Motor neuron (in vitro differentiated cells): ENCODE measurements around the gene C3orf18. TPM values are rescaled to one million over a fixed set of nuclear protein-coding genes. Genes with fewer than 3 reads are reported as not detected.

Source experiments
- ATAC-seq, 8 experiments: fragments of 200-7000 bp; cut with Tn5 transposase; replicated peaks in 6 of 8; 2 replicates each; pipeline ENCODE4 v1.8.0; 2021; ENCODE audit warnings: mild to moderate bottlenecking in 8 of 8, moderate library complexity in 8 of 8
- H3K27ac ChIP-seq, 2 donors: fragments of 250-450 bp; sonication (Bioruptor Pico); 2 replicates each; pipeline ENCODE4 v1.9.0; 2021; ENCODE audit warnings: antibody characterized with exemption in 2 of 2, mild to moderate bottlenecking in 2 of 2, moderate library complexity in 1 of 2
- H3K4me1 ChIP-seq, 2 donors: fragments of 250-450 bp; sonication (Bioruptor Pico); replicated peaks in 1 of 2; 2 replicates each; pipeline ENCODE4 v1.6.1; 2021; ENCODE audit warnings: antibody characterized with exemption in 2 of 2, mild to moderate bottlenecking in 2 of 2, moderate library complexity in 1 of 2
- H3K4me3 ChIP-seq, 5 donors: fragments of 250-450 bp; sonication (Bioruptor Pico); 2 replicates each; pipeline ENCODE4 v1.9.0; 2021; ENCODE audit warnings: antibody characterized with exemption in 5 of 5, mild to moderate bottlenecking in 5 of 5, moderate library complexity in 4 of 5
- WGBS, 10 experiments: fragments of 450-650 bp; shearing (Covaris generic); methylation state at CpG; one replicate each; pipeline ENCODE4 v1.0.0; 2022; 5-methylcytosine and 5-hydroxymethylcytosine counted together
- in situ Hi-C, 9 experiments: fragments of 400-800 bp; cut with MboI; loops; one replicate each; pipeline ENCODE4 v1.15.0; 2021; ENCODE audit warnings: low sequenced_read_pairs in 9 of 9, low pct_unique_long_range_greater_than_20kb in 2 of 9; ENCODE audit not compliant: unreplicated experiment in 9 of 9
- total RNA-seq, 8 experiments: library from RNA; unstranded; fragments of 300-600 nt; gene quantifications; 2 replicates each; pipeline versions ENCODE4 v1.2.3 to v1.2.4, GENCODE V29; 2022

Gene C3orf18
- total RNA-seq, 8 experiments from 2014 or later, result 7.4 to 12.3 (median 10.7) TPM

GRCh38 chr3:50551681-50552435, 15.7 kb downstream of the C3orf18 start:
- Histone ChIP-seq H3K4me3 (no peak overlapping the region), H3K4me1 (peaks cover 8 to 11% of the 10 kb centered on the region in 2 donors), H3K27ac (no peak overlapping the region)
- in situ Hi-C loops, result loop anchor here in 2 of 9 experiments (10.0 kb wide), 1 partner anchor 207 kb away; the partner anchor contains the start of genes RASSF1 (in 2 of the 2) and ZMYND10 (in 2 of the 2)
- WGBS, 10 experiments, result 40 to 83% (median 73%) methylated on average over 1 to 3 of the region's 7 CpGs; no CpG with 5 or more reads in 2 of the 10 experiments
- ATAC-seq, result peak in 1 of 8 experiments; percentile 11

- ATAC-seq, result peak in 5 of 8 experiments; percentile 18 to 60 (median 35)
- Histone ChIP-seq H3K4me1 (peaks cover 8 to 11% of the 10 kb centered on the region in 2 donors), H3K4me3 (no peak overlapping the region), H3K27ac (no peak overlapping the region)
- WGBS, 10 experiments, result 28 to 55% (median 38%) methylated on average over 1 to 4 of the region's 9 CpGs; no CpG with 5 or more reads in 3 of the 10 experiments
- in situ Hi-C loops, result loop anchor here in 2 of 9 experiments (10.0 kb wide), 1 partner anchor 206 kb away; the partner anchor contains the start of genes RASSF1 (in 2 of the 2) and ZMYND10 (in 2 of the 2)
Measured at GRCh38 chr3:50551054-50551659, 16.4 kb downstream of the C3orf18 start.

GRCh38 chr3:50550079-50550736, 17.3 kb downstream of the C3orf18 start:
- no peak overlapping the region for H3K4me3 ChIP-seq
- in situ Hi-C loops, result loop anchor here in 2 of 9 experiments (10.0 kb wide), 1 partner anchor 205 kb away; the partner anchor contains the start of genes RASSF1 (in 2 of the 2) and ZMYND10 (in 2 of the 2)

GRCh38 chr3:50549226-50549625, 18.3 kb downstream of the C3orf18 start:
- H3K4me3 ChIP-seq, result no peak overlapping the region
- peaks cover 8 to 13% of the 10 kb centered on the region in 2 donors for H3K4me1 ChIP-seq
- in situ Hi-C loops, result loop anchor here in 8 of 9 experiments (5.0 to 25.0 kb wide), 5 partner anchors 112 to 204 kb away; partner anchors contain the start of genes RASSF1 (in 1 of the 8) and ZMYND10 (in 1 of the 8)
- ATAC-seq, result peak in 1 of 8 experiments; percentile 3
- WGBS, 10 experiments, result no CpG with 5 or more reads among the region's 3 CpGs
- no peak overlapping the region for H3K27ac ChIP-seq

More at GRCh38 chr3:50550079-50550736, 17.3 kb downstream of the C3orf18 start:
- peaks cover 8 to 11% of the 10 kb centered on the region in 2 donors for H3K4me1 ChIP-seq
- H3K27ac ChIP-seq, result no peak overlapping the region
- ATAC-seq, result peak; percentile 60 to 87 (median 68)
- WGBS, 10 experiments, result 50% methylated on average over 2 of the region's 13 CpGs; no CpG with 5 or more reads in 9 of the 10 experiments

DNA sequence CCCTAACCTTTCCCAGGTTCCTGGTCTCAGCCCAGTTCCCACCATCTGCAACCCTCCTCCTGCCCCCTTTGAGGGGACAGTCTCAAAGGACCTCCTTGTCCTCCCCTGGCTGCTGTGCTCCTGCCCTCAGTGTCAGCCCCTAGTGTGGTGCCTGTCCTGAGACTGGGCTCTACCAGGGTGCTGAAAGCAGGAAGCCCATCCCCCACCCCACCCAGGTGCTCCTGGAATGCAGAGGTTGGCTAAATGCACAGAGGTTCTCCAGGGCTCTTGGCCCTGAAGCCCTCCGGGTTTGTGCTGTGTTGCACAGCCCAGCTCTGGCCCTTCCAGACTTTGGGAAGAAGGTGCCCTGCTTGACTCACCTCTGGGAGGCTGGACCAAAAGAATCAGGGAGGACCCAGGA, 21.8 kb downstream of the C3orf18 start:
- no peak for ATAC-seq

DNA sequence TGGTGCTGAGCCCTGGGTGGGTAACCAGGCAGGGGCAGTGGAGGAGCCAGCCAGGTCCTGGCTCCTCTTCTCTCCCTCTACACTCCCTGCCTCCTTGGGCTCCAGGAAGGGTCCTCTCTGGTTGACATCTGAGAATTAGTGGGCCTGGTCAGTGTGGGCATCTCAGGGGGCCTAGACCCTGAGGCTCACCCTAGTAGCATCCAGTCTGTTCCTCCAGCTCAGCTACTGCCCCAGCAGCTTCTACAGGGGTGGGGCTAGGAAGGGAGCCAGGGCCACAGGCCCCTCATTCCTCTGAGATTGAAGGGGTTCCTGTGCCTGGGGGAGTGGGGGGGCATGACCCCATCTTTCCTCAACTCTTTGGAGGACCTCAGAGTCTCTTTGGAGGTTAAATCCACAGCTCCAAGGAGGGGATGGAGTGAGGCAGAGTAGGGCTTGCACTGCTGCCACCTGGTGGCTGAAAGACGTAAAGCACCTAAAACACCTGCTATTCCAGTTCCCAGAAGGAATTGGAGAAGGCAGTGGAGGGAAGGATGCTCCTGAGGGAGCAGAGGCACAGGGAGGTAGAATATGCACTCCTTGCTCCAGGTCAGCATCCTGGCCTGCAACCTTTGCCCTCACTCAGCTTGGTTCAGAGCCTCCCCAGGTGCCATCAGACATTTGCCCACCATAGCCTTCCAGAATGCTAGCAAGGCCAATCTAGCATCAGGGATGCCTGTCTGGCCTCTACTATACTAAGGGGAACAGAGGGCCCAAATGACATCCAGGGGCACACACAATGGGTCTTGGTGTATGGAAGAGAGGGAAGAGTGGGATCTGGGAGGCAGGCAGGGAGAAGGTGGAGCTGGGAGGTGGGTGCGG, 25.1 kb downstream of the C3orf18 start:
- Histone ChIP-seq H3K4me3 (no peak overlapping the region), H3K27ac (no peak overlapping the region), H3K4me1 (peaks cover 30 to 31% of the 10 kb centered on the region in 2 donors)
- in situ Hi-C loops, result loop anchor here in 7 of 9 experiments (10.0 to 25.0 kb wide), 4 partner anchors 105 to 198 kb away; partner anchors contain the start of genes RASSF1 (in 1 of the 7) and ZMYND10 (in 1 of the 7)
- 0% methylated on average over 1 of the region's 2 CpGs; no CpG with 5 or more reads in 8 of the 10 experiments for WGBS, 10 experiments
- ATAC-seq, result peak; percentile 70 to 93 (median 79)

More for the DNA sequence above, 21.8 kb downstream of the C3orf18 start:
- no CpG with 5 or more reads among the region's 1 CpG for WGBS, 10 experiments
- in situ Hi-C loops, result loop anchor here in 8 of 9 experiments (5.0 to 25.0 kb wide), 5 partner anchors 108 to 201 kb away; partner anchors contain the start of genes RASSF1 (in 1 of the 8) and ZMYND10 (in 1 of the 8)
- H3K4me3 ChIP-seq, result no peak overlapping the region
- H3K4me1 ChIP-seq, result peaks cover 12 to 15% of the 10 kb centered on the region in 2 donors
- no peak overlapping the region for H3K27ac ChIP-seq

DNA sequence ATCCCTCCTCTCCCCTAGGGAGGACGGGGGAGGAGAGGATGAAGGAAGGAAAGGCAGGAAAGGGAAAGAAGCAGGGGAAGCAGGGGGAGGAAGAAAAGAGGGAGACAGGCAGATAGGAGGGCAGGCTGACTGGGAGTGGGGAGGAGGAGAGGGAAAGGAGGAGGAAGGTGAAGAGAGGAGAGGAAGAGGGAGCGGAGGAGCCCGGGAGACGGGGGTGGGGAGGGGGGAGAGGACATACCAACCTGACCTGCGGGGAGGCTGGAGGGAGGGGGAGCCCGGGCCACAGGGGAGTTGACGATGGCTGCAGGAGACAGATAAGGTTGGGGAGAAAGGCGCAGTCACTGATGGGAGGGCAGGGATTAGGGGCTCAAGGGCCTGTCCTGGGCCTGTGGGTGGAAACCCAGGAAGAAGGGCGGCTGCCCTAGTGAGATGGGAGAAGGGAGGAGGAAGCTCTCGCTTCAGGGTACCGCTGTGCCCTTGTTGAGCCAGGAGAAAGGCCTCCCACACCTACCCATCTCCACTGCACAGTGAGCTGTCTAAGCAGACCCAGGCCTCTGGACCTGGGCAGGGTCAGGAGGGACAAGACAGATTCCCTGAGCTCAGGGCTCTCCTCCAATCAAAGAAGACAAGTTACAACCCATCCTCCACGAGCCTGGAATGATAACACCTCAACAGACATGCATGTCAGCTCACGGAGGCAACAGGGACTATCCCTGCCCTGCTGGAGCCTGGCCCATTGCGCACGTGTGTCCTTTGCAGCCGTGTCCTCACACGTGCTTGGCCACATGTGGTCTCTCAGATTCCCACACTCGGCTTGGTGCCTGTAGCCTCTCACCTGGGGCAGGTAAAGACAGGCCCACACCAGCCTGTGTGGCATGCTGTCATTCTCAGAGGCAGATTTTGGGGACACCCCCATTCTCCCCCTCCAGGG, 27.9 kb downstream of the C3orf18 start:
- peak in 4 of 8 experiments; percentile 29 to 51 (median 32) for ATAC-seq
- Histone ChIP-seq H3K4me3 (no peak overlapping the region), H3K27ac (peak overlapping the region; percentile 29 to 55), H3K4me1 (peaks cover 28 to 33% of the 10 kb centered on the region in 2 donors)
- WGBS, 10 experiments, result 17 to 100% (median 63%) methylated on average over 1 to 2 of the region's 18 CpGs; no CpG with 5 or more reads in 6 of the 10 experiments
- in situ Hi-C loops, result loop anchor here in 7 of 9 experiments (10.0 to 25.0 kb wide), 4 partner anchors 102 to 195 kb away; partner anchors contain the start of genes RASSF1 (in 1 of the 7) and ZMYND10 (in 1 of the 7)

- in situ Hi-C loops, result loop anchor here in 3 of 9 experiments (25.0 kb wide), 1 partner anchor 100 kb away; no protein-coding TSS in a partner anchor
- no peak for ATAC-seq
- Histone ChIP-seq H3K4me3 (no peak overlapping the region), H3K27ac (no peak overlapping the region), H3K4me1 (peaks cover 49 to 53% of the 10 kb centered on the region in 2 donors)
- WGBS, 10 experiments, result 20 to 71% (median 44%) methylated on average over 1 to 2 of the region's 4 CpGs; no CpG with 5 or more reads in 7 of the 10 experiments
Measured at GRCh38 chr3:50537421-50538129, 30.0 kb downstream of the C3orf18 start.

DNA sequence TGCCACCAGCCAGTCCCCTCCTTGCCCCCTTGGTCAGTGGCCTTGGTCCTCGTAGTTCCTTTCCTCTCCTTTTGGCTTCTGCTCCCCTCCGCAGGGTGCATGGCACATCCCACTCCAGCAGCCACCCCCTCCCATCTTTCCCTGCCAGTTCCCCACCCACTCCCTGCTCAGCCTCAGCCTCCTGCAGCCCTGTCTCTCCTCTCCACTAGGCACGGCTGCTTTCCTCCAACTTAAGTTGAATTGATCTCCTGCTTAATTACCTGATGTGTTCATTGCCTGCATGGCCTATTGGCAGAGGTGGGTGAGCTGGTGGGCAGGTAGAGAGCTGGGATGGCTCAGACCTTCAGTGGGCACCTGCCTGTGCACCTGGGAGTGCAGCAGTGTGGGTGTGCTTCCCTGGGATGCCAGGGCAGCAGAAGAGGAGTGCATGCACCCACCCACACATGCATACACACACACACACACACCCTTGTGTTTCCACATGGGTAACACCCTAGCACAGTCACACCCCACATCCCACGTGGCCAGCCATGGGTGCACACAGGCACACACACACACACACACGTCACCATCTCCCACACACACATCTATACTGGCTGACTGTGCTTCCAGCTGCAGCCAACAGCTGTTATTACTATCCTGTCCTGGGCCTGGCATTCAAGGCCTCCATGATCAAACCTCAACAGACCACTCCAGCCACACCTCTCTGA, 30.9 kb downstream of the C3orf18 start:
- WGBS, 10 experiments, result 0 to 80% (median 67%) methylated on average over 1 of the region's 5 CpGs; no CpG with 5 or more reads in 7 of the 10 experiments
- ATAC-seq, result peak in 3 of 8 experiments; percentile 59 to 97 (median 95)
- H3K4me1 ChIP-seq, result peaks cover 53 to 60% of the 10 kb centered on the region in 2 donors
- no peak overlapping the region for H3K4me3 ChIP-seq
- no peak overlapping the region for H3K27ac ChIP-seq
- in situ Hi-C loops, result loop anchor here in 3 of 9 experiments (25.0 kb wide), 1 partner anchor 99 kb away; no protein-coding TSS in a partner anchor
